COLO668 (cell line): Measurements from ENCODE around the gene ANKRD44.
"Not testable (repeated sequence)": the region's sequence is repeated elsewhere in the genome, so short reads cannot be mapped to it uniquely, and the experiment has no call there.

Experiments
- DNase-seq: peaks from one replicate; lab custom pipeline; 2025; ENCODE audit not compliant: unreplicated experiment; lab: John Stamatoyannopoulos, UW

ANKRD44 gene

GRCh38 chr2:197310271-197310985 lies at the start of gene ANKRD44:
ANKRD44 (minus strand) TSS chr2:197310780; CDS start chr2:197310604, 176 bp downstream.
- DNase-seq = peak; percentile 91

GRCh38 chr2:197359859-197360258 lies 49.3 kb upstream of the ANKRD44 start:
- DNase-seq = no peak

DNA sequence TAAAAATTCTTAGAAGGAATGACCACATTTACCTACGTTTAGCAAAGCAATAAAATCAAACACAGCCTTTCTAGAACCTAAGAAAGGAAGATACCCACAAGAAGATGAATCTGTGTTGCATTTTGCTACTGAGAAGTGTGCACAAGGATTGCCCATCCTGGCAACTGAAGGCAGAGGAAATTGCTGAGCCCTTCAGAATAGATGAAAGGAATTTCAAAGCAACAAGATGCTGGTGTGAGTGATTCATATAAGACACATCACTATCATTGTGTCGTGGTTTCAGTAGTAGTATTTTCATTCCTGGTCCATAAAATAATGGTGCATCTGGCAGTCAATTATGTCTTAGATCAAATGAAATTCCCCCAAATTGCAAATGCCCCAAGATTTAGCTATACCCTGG lies 48.4 kb upstream of the ANKRD44 start:
- no peak for DNase-seq

- no peak for DNase-seq
These were observed 47.4 kb upstream of the ANKRD44 start for GRCh38 chr2:197357986-197358385.

DNA sequence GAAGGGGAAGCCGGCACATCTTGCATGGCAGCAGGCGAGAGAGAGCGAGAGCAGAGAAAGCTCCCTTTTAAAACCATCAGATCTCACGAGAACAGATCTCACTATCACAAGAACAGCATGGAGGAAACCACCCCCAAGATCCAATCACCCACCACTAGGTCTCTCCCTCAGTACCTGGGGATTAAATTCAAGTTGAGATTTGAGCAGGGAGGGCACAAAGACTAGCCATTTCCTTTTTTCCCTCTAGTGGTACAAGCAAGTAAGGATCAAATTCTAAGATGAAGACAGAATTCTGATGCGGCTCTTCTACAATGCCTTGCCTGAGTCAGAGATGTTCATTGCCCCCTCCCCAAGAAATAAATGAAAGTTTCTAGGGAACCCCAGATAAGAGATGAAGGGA lies 45.6 kb upstream of the ANKRD44 start:
- no peak for DNase-seq

DNA sequence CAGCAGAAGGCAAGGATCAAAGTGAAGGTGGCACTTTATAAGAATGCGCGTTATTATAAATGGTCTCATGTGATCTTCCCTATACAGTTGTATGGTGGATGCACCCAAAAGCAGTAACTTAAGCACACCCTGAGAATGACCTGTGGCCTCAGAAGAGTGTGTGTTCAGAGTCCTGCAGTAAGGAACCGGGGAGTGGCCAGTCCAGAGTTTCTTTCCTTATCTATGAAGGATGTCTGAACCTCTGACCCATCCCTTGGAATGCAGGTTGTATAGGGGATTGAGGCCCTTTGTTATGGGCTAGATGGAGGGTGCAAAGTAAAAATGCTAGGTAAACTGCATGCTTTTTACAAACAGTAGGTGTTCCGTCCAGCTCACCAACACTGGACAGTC lies 43.6 kb upstream of the ANKRD44 start:
- no peak for DNase-seq

GRCh38 chr2:197353393-197354168 lies 43.0 kb upstream of the ANKRD44 start:
- DNase-seq = no peak

- DNase-seq = no peak
These were observed 39.1 kb upstream of the ANKRD44 start for GRCh38 chr2:197349699-197350098.

DNA sequence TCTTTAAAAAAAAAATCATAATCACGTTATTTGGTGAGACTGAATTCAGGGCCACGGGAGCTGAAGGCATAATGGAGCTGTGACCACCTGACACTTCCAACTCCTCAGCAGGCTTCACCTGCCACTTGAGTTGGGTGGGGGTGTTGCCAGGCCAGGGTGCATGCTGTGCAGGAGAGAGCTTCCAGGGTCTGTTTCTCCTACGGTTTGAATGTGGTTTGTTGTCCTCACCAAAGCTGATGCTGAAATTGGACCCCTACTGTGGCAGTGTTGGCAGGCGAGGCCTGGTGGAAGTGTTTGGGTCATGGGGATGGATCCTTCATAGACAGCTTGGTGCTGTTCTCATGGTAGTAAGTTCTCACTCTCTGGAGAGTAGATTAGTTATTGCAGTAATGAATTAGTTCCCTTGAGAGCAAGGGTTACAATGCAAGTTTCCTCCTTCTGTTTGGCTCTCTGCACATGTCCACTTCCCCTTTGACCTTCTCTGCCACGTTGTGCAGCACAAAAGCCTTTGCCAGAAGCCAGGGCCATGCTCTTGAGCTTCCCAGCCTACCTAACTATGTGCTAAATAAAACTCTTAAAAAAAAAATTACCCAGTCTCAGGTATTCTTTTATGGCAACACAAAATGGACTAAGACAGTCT lies 38.3 kb upstream of the ANKRD44 start:
- no peak for DNase-seq

GRCh38 chr2:197345846-197346370 lies 35.3 kb upstream of the ANKRD44 start:
- DNase-seq = no peak

- not testable (repeated sequence) for DNase-seq
These were observed 33.4 kb upstream of the ANKRD44 start for GRCh38 chr2:197343968-197344367.

DNA sequence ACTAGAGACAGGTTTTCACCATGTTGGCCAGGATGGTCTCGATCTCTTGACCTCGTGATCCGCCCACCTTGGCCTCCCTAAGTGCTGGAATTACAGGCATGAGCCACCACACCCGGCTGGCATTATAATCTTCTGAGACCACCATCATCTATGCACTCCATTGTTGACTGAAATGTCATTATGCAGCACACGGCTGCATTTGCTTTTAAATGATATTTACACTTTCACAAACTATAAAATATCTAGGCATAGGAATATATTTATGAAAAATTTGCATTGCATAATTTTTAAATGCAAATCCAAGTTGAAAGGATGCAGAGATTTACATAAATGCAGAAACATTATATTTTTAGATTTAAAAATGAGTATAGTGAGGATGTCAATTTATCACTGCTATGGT lies 30.0 kb upstream of the ANKRD44 start:
- no peak for DNase-seq

DNA sequence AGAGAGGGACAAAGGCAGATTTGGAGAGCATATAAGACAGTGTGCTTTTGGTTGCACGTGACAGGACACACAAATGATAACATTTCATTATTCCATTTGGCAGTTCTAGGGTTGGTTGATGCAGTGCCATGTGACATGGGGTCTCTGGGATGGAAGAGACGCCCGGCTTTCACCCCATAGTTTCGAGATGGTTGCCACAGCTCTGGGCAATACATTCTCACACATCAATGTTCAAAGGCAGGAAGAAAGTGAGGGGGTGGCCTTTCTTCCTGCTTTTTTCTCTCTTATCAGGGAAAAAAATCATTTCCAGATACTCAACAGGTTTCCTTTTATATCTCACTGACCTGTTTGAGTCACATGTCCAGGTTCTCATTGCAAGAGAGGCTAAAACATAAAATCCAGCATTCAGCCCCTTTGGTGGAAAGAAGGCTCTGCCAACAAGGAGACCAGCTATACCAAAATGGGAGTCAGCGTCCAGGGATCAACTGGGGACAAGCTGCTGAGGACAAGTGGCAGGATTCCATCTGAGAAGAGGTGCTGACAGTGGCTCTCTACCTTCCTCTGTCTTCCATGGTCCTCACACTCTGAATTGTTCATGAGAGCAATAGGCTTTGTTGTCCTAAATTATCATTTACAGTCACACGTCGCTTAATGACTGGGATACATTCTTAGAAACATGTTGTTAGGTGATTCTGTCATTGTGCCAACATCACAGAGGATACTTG lies 29.1 kb upstream of the ANKRD44 start:
- DNase-seq = no peak

- no peak for DNase-seq
These were observed 28.4 kb upstream of the ANKRD44 start for GRCh38 chr2:197339016-197339415.

GRCh38 chr2:197332641-197333040 lies 22.1 kb upstream of the ANKRD44 start:
- no peak for DNase-seq

DNA sequence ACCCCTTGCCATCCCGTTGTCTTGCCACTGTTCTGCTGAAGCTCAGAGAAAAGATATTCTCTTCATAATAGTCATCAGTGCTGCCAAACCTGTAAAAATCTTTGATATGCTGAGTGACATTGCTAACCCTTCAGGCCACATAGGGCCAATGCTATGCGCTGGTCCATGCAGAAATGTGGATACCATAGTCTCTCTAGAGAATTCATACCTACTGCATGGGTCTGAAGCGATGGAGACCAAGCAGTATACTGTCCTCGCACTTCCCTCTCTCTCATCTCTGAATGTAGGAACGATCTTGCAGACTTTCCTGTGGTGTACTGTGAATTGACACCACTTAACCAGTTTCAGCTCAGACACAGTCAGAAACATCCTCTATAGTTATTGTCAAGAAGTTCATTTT lies 17.9 kb upstream of the ANKRD44 start:
- no peak for DNase-seq

- DNase-seq = no peak
These were observed 17.0 kb upstream of the ANKRD44 start for GRCh38 chr2:197327472-197328098.

DNA sequence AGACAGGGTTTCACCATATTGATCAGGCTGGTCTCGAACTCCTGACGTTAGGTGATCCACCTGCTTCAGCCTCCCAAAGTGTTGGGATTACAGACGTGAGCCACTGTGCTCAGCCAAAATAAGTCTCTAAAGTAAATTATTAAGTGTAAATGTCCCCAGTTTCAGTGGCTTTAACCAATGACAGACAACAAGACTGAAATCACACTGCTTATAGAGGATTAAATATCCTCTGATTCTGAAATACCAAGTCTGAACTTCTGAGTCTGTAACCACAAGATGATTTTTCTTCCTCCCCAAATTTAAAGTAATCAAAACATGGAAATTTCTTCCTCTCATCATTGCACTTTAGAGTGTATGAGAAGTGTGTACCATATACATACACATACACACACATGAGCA lies 16.5 kb upstream of the ANKRD44 start:
- no peak for DNase-seq

DNA sequence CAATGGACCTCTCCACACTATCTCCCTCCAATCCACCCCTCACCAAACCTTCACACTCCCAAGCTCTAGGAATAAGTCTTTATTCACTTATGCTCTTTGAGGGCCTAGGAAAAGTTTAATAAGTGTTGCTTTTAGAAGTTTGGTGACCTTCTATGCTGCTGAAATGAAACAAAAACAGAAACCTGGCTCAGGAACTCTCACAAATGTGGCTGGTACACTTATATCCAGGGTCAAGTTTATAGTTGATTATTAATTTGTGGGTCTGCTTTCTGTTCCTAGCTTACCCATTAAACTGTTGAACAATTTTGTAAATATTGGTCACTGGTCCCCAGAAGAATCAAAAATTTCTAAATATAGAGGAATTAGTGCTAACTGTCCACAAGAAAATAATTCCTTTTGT lies 14.2 kb upstream of the ANKRD44 start:
- DNase-seq = no peak
